Testis (tissue), 2 donors: Measurements from ENCODE around the gene ZNF680.

Experiments
- POLR2A ChIP-seq: fragments of 450-650 bp; IDR thresholded peaks from one replicate; pipeline ENCODE4 v1.6.1; 2017; ENCODE audit warnings: antibody characterized with exemption, mild to moderate bottlenecking, moderate library complexity
- TF ChIP-seq, protein P1 (sequence below), 3 experiments: fragments of 450-650 bp in 2 of 3; fragments of 200-600 bp in 1 of 3; sonication (generic) in 1 of 3; IDR thresholded peaks; one replicate each; pipeline ENCODE4 v1.5.1; 2016 to 2019; ENCODE audit warnings: antibody characterized with exemption in 3 of 3, mild to moderate bottlenecking in 2 of 3, moderate library complexity in 1 of 3

DNA sequence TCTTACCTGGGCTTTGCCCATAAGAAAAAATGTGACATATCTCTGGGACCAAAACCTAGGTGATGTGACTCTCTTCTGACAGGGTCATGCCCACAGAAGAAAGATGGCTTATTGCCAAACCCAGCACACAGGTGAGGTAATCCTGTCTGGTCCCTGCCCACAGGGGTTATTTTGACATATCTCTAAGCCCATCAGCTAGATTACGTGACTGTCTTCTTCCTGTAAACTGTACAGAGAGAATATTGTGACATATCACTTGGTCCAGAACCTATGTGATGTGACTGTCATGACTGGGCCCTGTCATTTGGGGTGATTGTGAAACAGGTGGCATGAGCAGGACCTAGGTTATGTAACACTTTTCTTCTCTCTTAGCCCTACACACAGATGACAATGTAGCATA, 48.8 kb upstream of the ZNF680 start:
- TF ChIP-seq, protein P1, sequence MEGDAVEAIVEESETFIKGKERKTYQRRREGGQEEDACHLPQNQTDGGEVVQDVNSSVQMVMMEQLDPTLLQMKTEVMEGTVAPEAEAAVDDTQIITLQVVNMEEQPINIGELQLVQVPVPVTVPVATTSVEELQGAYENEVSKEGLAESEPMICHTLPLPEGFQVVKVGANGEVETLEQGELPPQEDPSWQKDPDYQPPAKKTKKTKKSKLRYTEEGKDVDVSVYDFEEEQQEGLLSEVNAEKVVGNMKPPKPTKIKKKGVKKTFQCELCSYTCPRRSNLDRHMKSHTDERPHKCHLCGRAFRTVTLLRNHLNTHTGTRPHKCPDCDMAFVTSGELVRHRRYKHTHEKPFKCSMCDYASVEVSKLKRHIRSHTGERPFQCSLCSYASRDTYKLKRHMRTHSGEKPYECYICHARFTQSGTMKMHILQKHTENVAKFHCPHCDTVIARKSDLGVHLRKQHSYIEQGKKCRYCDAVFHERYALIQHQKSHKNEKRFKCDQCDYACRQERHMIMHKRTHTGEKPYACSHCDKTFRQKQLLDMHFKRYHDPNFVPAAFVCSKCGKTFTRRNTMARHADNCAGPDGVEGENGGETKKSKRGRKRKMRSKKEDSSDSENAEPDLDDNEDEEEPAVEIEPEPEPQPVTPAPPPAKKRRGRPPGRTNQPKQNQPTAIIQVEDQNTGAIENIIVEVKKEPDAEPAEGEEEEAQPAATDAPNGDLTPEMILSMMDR (IDR thresholded peaks at IDR 0.05), result no peak
- no peak for TF ChIP-seq POLR2A
